GM18517 (cell line): ENCODE measurements around the gene AKR1C1.
"Not testable (repeated sequence)": the region's sequence is repeated elsewhere in the genome, so short reads cannot be mapped to it uniquely, and the experiment has no call there.

Experiments
- ATAC-seq: cut with Tn5 transposase; IDR thresholded peaks from one replicate; pipeline ENCODE4 v1.9.1; 2021; ENCODE audit warnings: mild to moderate bottlenecking, moderate library complexity; ENCODE audit not compliant: unreplicated experiment

Gene AKR1C1

DNA sequence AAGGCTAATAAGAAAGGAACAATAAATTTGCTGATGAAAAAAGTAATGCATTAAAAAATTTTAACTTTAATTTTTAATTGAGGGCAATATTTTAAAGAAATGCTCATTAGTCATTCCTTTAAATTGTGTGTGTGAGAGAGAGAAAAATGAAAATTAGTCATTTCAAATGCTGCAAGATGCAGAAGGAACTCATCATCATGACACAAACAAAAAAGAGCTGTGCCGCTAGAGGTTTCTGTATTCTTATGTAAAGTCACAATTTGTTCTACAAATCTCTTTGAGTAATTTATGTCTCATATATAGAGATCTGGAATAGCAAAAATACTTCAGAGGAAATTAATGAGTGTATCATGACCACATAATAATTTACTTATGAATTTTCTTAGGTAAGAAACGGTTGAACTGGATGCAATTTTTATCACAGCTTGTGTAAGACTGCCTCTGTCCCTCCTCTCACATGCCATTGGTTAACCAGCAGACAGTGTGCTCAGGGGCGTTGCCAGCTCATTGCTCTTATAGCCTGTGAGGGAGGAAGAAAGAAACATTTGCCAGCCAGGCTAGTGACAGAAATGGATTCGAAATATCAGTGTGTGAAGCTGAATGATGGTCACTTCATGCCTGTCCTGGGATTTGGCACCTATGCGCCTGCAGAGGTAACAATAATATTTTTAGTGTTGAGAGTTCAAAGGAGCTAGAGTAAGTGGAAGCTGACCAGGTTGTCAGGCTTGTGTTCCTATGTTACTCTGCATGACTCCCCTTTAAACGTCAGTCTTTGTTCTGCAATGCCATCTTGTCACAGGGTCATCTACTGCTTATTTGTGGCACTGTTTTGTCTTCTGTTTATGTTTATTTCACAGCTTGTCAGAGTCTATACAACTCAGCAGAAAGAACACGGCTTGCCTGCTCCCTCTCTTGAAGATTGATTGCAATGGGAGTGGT, at the start of gene AKR1C1:
TSS of gene AKR1C1 (plus strand) at position 540 of the 939 bp plus-strand sequence. CDS start at position 570, 30 bp downstream.
- ATAC-seq: not testable (repeated sequence)

DNA sequence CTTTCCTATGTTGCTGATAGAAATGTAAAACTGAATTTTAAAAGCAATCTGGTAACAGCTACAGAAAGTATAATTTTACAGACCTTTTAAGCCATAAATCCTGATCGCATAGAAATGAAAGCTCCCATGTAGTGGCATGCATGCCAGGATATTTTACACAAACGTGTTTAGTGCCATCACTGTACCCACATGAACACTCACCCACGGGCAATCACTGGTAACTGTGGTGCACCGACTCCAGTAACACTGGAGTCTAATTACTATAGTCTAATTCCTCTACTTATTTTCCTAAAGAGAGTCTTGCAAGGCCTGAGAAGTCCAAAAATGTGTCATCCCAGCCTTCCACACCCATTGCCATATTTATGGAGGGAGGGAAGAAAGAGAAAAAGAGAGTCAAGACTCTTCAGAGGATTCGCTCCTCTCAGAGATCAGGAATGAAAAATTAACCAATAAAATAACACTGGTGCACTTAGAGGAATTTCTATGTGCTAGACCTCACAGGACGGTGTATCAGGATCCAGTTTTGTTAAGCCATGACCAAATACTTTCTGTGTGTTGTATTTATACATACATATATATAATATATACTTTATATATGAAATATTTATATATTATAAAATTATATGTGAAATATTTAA, 48.9 kb upstream of the AKR1C1 start:
- ATAC-seq: no peak

DNA sequence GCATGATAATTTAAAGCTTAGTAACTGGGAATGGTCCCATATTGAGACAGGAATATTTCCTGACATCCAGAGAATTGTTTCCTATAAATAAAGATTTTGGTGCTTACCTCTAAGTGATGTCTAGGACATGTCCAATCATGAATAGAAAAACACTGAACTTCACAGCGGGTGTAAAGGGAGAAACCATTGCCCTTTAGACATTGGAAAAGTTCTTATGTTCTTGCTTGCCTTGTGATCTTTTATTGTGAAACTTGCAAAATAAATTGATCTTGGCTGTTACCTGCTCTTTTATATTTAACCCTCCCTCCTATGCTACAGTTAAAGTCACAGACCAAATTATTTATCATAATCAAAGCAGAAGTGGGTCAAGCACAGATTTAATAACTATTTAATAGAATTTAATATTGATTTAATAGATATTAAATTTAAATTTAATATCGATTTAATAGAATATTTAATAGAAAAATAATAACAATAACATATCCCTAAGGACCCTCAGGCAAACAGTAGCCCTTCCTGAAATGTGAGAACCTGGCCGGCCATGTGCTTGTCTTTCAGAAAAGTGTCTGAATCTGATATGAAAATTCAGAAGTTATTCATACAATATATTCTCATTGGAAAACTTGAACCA, 47.0 kb upstream of the AKR1C1 start:
- no peak for ATAC-seq

DNA sequence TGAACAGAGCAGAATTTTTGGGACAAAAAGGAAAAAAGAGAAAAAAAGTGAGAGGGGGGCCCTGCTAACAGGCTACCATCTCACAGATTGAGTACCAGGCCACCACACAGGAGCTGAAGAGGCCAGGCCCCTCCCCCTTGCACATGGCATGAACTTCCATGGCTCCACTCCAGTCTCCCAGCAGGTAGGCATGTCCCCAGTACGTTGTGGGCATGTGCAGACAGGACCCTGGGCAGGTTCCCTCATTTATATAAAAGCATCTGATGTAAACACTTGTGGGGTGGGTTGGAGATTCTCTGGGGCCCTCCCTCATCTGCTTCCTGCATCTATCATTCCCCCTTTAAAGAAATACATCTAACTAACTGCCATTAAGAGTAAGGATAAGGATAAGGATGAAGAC, 45.0 kb upstream of the AKR1C1 start:
- ATAC-seq: no peak

DNA sequence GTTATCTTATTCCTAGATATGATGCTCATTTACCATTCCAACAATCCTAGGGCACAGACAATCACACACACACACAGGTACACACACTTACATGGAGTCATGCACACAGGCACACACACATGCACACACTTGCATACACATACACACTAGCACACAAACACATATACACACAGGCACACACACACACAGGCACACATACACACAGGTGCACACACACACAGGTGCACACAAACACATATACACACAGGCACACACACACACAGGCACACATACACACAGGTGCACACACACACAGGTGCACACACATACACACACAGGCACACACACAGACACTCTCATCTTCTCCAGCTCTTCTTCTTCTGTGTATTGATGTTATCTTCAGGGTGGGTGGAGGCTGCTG, 38.7 kb upstream of the AKR1C1 start:
- ATAC-seq: not testable (repeated sequence)

DNA sequence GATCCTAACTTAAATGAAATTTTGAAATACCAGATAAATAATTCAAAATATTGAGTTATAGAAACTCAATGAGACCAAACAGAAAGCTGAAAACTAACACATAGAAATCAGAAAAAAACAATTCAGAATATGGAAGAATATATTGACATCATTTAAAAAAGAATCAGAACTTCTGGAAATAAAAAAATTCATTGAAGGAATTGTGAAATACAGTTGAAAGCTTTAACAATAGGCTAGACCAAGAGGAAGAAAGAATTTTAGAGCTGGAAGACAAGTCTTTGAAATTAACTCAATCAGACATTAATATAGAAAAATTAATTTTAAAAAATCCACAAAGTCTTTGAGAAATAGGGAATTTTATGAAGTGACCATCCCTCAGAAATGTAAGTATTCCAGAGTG, 36.8 kb upstream of the AKR1C1 start:
- ATAC-seq: no peak

DNA sequence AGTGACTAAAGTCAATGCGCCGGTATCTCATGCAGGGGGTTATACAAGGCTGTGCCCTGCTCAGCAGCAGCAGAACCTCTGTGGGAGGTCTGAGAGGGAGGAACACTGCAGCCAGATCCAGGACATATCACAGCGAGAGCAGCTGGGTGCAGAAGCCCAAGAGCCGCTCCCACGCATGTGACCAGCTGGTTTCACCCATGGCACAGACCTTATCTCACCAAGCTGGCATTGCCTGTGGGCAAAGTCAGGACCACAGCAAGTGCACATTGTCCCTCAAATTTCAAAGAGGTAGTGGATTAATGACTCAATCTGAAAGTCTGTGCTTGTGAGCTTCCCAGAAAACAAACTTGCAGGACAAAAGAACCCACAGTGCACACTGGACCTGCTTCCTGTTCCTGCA, 31.6 kb upstream of the AKR1C1 start:
- ATAC-seq: no peak

DNA sequence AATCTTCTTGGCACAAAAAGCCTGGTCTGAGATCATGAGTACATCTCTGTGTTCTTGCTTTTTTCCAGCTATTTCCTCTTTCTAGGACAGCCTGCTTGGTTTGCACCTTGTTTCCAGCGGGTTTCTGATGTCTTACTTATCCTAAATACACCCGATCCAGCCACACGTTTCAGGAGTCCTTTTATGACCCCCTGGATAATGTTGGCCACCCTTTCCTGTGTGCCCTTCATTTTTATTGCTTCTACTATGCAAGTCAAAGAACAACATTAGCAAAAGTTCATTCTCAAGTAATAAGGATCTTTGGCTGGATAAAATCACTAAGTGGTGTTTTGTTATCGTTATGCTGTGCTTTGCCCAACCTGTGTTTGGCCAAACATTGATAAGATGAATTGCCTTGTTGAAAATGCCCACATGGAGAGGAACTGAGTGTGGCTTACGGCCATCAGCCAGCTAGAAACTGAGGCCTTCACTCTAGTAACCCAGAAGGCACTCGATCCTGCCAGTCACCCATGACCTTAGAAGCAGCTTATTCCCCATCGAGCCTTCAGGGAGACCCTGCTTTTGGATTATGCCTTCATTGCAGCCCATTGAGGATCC, 28.7 kb upstream of the AKR1C1 start:
- no peak for ATAC-seq

DNA sequence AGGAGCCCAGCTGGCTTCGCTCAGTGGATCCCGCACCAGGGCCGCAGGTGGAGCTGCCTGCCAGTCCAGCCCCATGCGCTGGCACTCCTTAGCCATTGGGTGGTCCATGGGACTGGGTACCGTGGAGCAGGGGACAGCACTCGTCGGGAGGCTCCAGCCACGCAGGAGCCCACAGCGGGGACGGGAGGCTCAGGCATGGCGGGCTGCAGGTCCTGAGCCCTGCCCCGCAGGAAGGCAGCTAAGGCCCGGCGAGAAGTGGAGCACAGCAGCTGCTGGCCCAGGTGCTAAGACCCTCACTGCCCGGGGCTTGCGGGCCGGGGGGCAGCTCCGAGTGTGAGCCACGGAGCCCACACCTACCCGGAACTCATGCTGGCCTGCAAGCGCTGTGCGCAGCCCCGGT, 25.9 kb upstream of the AKR1C1 start:
- ATAC-seq: no peak

DNA sequence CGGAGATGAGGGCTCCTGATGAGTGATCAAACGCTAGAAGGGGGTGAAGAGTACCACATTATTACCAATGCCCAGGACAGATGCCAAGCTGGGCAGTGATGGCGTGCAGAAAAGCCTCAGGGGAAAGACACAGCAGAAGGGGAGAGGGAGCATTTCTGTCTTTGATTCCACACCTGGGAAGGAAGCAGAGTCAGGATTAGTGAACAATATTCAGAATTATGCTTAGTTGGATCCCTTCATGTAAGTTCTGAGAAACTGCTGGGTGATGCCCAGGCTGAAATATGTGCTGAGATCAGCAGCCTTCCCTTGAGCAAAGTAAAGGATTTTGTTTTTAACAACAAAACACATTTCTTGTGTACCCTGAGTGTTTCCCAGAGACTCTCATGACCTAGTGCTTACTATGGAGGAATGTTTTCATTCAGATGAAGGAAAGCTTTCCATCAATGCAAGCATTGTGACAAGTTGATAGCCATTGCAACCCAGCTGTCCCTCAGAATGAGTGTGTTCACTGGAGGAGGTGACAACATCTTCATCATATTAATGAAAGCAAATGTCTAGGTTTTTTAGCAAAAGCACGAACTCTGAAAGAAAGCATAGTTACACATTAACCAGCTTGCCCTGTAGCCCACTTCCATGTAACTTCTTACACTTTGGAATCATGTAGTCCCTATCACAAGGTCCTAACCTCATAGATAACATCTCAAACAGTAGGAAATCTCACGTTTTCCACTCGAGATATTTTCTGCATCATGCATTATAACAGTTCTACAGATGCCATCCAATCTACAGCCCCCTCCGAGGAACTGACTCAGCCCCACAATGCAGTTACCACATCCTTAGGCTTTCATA, 23.8 kb upstream of the AKR1C1 start:
- ATAC-seq: no peak

DNA sequence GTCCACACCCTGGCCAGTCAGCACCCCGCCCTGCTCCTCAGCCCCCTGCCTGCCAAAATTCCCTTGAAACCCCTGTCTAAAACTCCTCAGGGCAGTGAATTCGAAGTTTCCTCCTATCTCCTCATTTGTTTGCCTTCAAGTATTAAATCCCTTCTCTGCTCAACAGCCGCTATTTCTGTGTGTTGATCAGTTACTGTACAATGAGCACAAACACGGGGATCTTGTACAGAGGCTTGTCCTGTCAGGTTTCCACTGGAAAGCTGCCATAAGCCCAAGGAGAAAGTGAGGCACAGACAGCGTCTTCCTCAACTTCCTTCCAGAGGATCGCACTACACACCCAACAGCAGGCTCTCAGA, 23.2 kb upstream of the AKR1C1 start:
- not testable (repeated sequence) for ATAC-seq

DNA sequence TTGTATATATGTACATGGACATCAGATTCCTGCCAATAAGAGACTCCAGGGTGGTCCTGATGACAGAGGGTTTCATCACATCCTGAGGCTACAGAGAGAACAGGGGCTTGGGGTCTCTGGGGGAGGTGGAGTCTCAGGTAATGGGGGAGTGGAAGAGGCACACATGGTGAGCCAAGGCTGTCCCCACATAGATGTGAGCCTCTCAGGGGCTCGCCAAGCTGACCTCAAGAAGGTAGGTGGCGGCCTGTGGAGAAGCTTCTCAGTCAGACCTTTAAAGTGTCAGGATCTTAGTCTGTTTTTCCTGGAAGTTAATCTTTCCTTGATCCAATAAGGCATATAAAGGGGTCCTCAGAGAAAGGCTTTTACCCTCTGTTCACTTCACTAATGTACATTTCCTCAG, 22.3 kb upstream of the AKR1C1 start:
- not testable (repeated sequence) for ATAC-seq

DNA sequence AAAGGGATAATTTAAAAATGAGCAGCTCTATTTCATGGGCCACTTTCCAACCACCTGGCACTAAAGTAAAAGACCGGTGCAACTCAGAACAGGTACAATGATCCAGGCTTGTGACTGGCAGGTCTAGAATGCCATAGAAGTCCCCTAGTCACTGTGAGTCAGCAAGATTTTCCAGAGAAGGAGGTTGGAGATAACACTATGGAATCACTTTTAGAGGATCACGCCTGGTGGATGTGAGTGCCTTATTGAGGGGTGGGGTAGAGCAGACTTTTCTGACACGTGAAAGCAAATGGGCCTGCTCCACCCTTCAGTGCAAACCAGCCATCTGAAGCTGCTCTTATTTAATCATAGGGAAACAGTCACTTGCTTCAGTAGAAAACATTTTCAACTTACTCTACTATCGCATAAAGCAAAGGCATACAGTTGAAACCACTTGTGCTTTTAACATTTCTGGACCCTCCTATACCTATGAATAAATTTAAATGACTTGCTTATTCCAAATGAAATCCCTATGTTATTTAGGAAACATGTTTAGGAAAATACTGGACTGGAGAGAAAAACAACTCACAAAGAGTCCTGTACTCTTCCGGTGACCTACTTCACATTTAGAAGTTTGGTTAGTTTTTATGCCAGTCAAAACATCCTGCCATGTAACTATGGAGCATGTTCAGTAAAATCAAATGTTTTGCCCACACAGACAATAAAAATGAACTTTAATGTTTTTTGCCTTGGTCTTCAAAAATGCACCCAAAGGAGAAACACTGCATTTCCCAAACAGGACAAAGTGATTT, 21.5 kb upstream of the AKR1C1 start:
- no peak for ATAC-seq

DNA sequence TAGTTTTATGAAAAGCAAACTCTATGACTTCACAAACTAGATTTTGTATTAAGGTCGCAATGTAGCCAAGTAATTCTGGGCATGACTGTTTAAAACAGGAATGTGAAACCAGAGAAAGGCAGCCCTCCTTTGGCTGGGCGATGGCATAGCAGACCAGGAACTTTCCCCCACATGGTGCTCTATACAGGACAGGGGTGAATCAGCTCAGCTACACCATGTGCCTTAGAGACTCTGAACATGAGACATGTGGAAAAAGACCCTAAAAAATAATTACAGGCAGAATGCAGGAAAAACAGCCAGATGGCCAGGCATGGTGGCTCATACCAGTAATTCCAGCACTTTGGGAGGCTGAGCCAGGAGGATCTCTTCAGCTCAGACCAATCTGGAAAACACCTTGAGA, 20.3 kb upstream of the AKR1C1 start:
- not testable (repeated sequence) for ATAC-seq

DNA sequence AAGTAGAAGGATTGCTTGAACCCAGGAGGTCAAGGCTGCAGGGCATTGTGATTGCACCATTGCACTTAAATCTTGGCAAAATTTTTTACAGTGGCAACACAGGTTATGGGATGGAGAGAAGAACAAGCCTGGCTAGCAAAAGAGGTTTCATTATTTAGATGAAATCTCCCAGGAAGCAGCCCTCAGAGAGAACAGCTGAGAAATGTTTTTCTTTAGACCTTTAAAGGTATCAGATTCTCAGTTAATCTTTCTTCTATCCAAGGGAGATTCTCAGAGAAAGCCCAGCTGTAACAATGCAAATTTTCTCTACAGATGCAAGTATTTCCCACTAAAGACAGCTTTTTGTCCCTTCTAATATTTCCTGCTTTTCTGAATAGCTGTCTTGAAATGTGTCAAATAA, 19.8 kb upstream of the AKR1C1 start:
- ATAC-seq: not testable (repeated sequence)

DNA sequence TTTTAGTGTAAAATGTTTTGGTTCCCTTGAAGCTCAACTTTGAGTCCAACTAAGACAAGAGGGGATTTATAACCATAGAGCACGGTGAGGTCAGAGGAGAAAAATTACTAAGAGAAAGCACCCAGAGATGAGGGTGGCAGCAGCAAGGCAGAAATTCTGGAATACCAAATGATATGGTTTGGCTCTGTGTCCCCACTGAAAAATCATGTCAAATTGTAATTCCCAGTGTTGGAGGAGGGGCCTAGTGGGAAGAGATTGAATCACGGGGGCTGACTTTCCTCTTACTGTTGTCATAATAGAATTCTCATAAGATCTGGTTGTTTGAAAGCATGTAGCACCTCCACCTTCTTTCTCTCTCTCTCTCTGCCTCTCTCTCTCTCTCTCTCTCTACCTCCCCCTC, 19.4 kb upstream of the AKR1C1 start:
- no peak for ATAC-seq

DNA sequence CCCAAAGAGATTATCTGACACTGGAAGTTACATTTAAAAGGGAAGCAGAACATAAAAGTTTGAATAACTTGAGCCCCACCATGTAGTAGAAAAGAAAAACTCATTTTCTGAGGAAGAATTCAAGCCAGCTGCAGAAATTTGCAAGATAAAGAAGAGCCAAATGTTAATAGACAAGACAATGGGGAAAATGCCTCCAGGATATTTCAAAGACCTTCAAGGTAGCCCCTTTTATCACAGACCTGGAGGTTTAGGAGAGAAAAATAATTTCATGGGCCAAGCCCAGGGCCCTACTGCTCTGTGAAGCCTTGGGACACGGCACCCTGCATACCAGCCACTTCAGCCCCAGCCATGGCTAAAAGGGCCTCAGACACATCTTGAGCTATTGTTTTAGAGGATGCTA, 18.4 kb upstream of the AKR1C1 start:
- ATAC-seq: no peak

DNA sequence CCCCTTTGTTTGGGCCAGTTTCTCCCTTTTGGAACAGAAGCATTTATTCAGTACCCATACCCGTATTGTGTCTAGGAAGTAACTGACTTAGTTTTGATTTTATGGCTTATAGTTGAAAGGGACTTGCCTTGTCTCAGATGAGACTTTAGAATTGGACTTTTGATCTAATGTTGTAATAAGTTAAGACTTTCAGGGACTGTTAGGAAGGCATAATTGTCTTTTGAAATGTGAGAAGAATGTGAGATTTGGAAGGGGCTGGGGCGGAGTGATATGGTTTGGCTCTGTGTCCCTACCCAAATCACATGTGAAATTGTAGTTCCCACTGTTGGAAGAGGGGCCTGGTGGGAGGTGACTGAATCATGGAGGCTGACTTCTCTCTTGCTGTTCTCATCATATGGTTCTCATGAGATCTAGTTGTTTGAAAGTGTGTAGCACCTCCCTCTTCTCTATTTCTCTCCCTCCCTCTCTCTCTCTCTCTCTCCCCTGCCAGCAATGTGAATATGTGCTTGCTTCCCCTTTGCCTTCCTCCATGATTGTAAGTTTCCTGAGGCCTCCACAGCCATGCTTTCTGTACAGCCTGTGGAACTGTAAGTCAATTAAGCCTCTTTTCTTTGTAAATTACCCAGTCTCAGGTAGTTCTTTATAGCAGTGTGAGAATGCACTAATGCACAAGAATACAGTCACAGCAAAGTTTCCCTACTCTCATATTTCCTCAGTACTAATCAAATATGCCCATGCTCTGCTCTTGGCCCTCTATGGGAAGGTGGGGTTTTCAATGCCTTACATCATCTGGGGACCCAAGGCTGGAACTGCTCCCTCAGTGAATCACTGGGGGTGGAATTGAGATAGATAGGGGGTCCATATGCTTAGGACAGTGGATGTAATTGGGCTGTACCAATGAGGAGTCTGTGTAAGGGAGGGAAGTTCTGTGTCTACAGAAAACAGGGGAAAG, 17.2 kb upstream of the AKR1C1 start:
- no peak for ATAC-seq
